ENCODE results near the gene RPTN.

DNA sequence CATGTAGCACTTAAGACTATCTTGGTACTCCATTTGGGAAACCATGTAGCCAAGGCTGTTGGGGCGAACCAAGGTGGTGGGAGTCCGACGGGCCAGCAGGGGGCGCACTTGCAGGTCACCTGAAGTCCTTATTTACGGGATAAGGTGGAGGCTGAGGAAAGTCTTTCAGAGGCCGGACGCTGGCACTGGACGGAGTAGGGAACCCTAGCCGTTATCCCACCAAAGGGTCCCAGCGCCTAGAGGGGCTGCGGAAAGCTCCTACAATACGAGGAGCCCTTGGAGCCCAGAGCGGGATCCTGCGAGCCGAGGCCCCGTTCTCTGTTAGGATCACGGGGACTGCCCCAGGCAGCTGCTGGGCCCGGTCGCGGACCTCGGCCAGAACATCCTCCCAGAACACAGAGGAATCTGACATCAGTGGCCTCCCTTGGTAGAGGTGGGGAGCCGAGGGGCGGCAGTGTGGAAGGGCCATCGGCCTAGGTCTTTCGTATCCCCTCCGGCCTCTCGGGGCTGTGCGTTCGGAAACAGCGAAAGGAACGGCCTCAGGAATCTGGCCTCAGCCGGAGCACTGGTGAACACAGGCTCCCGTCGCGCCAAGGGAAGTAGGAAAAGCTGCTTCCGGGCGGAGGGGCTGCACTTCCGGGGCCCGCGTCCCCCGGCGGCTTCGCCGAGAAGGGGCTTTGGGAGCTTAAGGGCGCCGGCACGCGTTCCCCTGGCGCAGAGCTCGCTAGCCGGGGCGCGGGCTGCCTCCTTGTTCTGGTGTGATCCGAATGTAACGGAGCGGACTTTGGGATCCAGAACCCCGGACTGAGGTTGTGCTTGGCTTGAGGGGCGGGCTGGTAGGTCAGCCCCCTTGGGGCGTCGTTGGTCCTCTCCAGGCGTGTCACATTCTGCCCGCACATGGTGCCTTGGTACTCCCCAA, 29.9 kb upstream of the RPTN start:
- TF ChIP-seq, protein P1, sequence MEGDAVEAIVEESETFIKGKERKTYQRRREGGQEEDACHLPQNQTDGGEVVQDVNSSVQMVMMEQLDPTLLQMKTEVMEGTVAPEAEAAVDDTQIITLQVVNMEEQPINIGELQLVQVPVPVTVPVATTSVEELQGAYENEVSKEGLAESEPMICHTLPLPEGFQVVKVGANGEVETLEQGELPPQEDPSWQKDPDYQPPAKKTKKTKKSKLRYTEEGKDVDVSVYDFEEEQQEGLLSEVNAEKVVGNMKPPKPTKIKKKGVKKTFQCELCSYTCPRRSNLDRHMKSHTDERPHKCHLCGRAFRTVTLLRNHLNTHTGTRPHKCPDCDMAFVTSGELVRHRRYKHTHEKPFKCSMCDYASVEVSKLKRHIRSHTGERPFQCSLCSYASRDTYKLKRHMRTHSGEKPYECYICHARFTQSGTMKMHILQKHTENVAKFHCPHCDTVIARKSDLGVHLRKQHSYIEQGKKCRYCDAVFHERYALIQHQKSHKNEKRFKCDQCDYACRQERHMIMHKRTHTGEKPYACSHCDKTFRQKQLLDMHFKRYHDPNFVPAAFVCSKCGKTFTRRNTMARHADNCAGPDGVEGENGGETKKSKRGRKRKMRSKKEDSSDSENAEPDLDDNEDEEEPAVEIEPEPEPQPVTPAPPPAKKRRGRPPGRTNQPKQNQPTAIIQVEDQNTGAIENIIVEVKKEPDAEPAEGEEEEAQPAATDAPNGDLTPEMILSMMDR (IDR thresholded peaks at IDR 0.05), result peak; percentile 70 to 91 (median 82)
- no peak for TF ChIP-seq POLR2A (IDR thresholded peaks at IDR 0.05)

All from right lobe of liver (tissue), 4 donors.